Measurements from ENCODE around the gene SPDYA. TPM values are rescaled to one million over a fixed set of nuclear protein-coding genes. Genes with fewer than 3 reads are reported as not detected.

SPDYA gene
- total RNA-seq, 1 donor: 1.1 TPM

- no peak for DNase-seq (ENCODE audit: low read depth)
- TF ChIP-seq CTCF (IDR thresholded peaks at IDR 0.05; ENCODE audit: insufficient read depth, low read length): no peak
Observed at GRCh38 chr2:28796620-28797019, 14.0 kb upstream of the SPDYA start.

GRCh38 chr2:28801726-28802125, 8.9 kb upstream of the SPDYA start:
- H3K4me3 ChIP-seq (ENCODE audit: low read depth, low read length): no peak overlapping the region
- DNase-seq (ENCODE audit: low read depth): peak; percentile 49
- TF ChIP-seq CTCF (IDR thresholded peaks at IDR 0.05; ENCODE audit: insufficient read depth, low read length): no peak

More at GRCh38 chr2:28796620-28797019, 14.0 kb upstream of the SPDYA start:
- H3K4me3 ChIP-seq (ENCODE audit: low read depth, low read length): no peak overlapping the region

- TF ChIP-seq CTCF (IDR thresholded peaks at IDR 0.05; ENCODE audit: insufficient read depth, low read length): no peak
- DNase-seq (ENCODE audit: low read depth): peak; percentile 78
- H3K4me3 ChIP-seq (ENCODE audit: low read depth, low read length): no peak overlapping the region
Observed at GRCh38 chr2:28802975-28803429, 7.6 kb upstream of the SPDYA start.

- no peak for TF ChIP-seq CTCF (IDR thresholded peaks at IDR 0.05; ENCODE audit: insufficient read depth, low read length)
- H3K4me3 ChIP-seq (ENCODE audit: low read depth, low read length): peak overlapping the region; percentile 66
- DNase-seq (ENCODE audit: low read depth): no peak
Observed at GRCh38 chr2:28809927-28810326, 707 bp upstream of the SPDYA start.

GRCh38 chr2:28818053-28818452, 7.4 kb downstream of the SPDYA start:
- DNase-seq (ENCODE audit: low read depth): no peak
- no peak for TF ChIP-seq CTCF (IDR thresholded peaks at IDR 0.05; ENCODE audit: insufficient read depth, low read length)
- H3K4me3 ChIP-seq (ENCODE audit: low read depth, low read length): no peak overlapping the region

- TF ChIP-seq CTCF (IDR thresholded peaks at IDR 0.05; ENCODE audit: insufficient read depth, low read length): peak; percentile 74
- peak; percentile 71 for DNase-seq (ENCODE audit: low read depth)
Observed at GRCh38 chr2:28821295-28821958, 10.8 kb downstream of the SPDYA start.

GRCh38 chr2:28822036-28822435, 11.4 kb downstream of the SPDYA start:
- DNase-seq (ENCODE audit: low read depth): no peak
- TF ChIP-seq CTCF (IDR thresholded peaks at IDR 0.05; ENCODE audit: insufficient read depth, low read length): no peak
- H3K4me3 ChIP-seq (ENCODE audit: low read depth, low read length): no peak overlapping the region

More at GRCh38 chr2:28821295-28821958, 10.8 kb downstream of the SPDYA start:
- H3K4me3 ChIP-seq (ENCODE audit: low read depth, low read length): no peak overlapping the region
